Testis (tissue), 2 donors: ENCODE data around the gene RPEL1.

Experiments used
- POLR2A ChIP-seq: fragments of 450-650 bp; IDR thresholded peaks from one replicate; pipeline ENCODE4 v1.6.1; 2017; ENCODE audit warnings: antibody characterized with exemption, mild to moderate bottlenecking, moderate library complexity
- TF ChIP-seq, protein P1 (sequence below), 3 experiments: fragments of 450-650 bp in 2 of 3; fragments of 200-600 bp in 1 of 3; sonication (generic) in 1 of 3; IDR thresholded peaks; one replicate each; pipeline ENCODE4 v1.5.1; 2016 to 2019; ENCODE audit warnings: antibody characterized with exemption in 3 of 3, mild to moderate bottlenecking in 2 of 3, moderate library complexity in 1 of 3

- TF ChIP-seq, protein P1, sequence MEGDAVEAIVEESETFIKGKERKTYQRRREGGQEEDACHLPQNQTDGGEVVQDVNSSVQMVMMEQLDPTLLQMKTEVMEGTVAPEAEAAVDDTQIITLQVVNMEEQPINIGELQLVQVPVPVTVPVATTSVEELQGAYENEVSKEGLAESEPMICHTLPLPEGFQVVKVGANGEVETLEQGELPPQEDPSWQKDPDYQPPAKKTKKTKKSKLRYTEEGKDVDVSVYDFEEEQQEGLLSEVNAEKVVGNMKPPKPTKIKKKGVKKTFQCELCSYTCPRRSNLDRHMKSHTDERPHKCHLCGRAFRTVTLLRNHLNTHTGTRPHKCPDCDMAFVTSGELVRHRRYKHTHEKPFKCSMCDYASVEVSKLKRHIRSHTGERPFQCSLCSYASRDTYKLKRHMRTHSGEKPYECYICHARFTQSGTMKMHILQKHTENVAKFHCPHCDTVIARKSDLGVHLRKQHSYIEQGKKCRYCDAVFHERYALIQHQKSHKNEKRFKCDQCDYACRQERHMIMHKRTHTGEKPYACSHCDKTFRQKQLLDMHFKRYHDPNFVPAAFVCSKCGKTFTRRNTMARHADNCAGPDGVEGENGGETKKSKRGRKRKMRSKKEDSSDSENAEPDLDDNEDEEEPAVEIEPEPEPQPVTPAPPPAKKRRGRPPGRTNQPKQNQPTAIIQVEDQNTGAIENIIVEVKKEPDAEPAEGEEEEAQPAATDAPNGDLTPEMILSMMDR (IDR thresholded peaks at IDR 0.05) = no peak
- TF ChIP-seq POLR2A = no peak
These were observed 18.3 kb upstream of the RPEL1 start for GRCh38 chr10:103227416-103227815.
